MCF 10A (cell line): Measurements from ENCODE around the gene COTL1. TPM values are rescaled to one million over a fixed set of nuclear protein-coding genes. Genes with fewer than 3 reads are reported as not detected.
A peak's percentile ranks its signal among the peaks of the same experiment; 100 is the strongest.

Source experiments
- BruUV-seq: library from RNA; stranded (reverse); fragments of 400-500 nt; replicated peaks from 2 replicates; lab custom pipeline; 2021; lab: Mats Ljungman, UMichigan
- CTCF ChIA-PET: fragments of 300-600 bp; sonication (Branson Sonifier 250); formaldehyde crosslinking; extraction: SDS; loops from one replicate; lab custom pipeline; 2021; ENCODE audit warnings: antibody characterized with exemption, inconsistent platforms; lab: Yijun Ruan, JAX
- POLR2A ChIA-PET: fragments of 300-600, 350-650 bp; sonication (Branson Sonifier 250); formaldehyde crosslinking; extraction: SDS; loops from one replicate; lab custom pipeline; 2020; ENCODE audit warnings: antibody characterized with exemption, inconsistent platforms; lab: Yijun Ruan, JAX
- DNase-seq: peaks from one replicate; pipeline ENCODE4 v3.0.0-alpha.2; 2018; ENCODE audit not compliant: unreplicated experiment
- H3K27ac Mint-ChIP-seq: one replicate; pipeline ENCODE4 v1.8.0; 2022; ENCODE audit warnings: mild to moderate bottlenecking, low read depth, mixed read lengths; ENCODE audit not compliant: unreplicated experiment
- H3K27me3 Mint-ChIP-seq: one replicate; pipeline ENCODE4 v1.8.0; 2022; ENCODE audit warnings: mixed read lengths; ENCODE audit not compliant: insufficient read depth, unreplicated experiment
- H3K36me3 Mint-ChIP-seq: one replicate; pipeline ENCODE4 v1.8.0; 2022; ENCODE audit warnings: mild to moderate bottlenecking, moderate library complexity, mixed read lengths; ENCODE audit not compliant: insufficient read depth, unreplicated experiment
- H3K4me1 Mint-ChIP-seq: one replicate; pipeline ENCODE4 v1.8.0; 2022; ENCODE audit warnings: mixed read lengths; ENCODE audit not compliant: insufficient read depth, unreplicated experiment
- H3K4me3 Mint-ChIP-seq: one replicate; pipeline ENCODE4 v1.8.0; 2022; ENCODE audit warnings: mild to moderate bottlenecking, moderate library complexity, mixed read lengths; ENCODE audit not compliant: unreplicated experiment
- H3K9me3 Mint-ChIP-seq: one replicate; pipeline ENCODE4 v1.8.0; 2022; ENCODE audit warnings: mixed read lengths; ENCODE audit not compliant: unreplicated experiment
- intact Hi-C: fragments of 100-400 bp; cut with micrococcal nuclease; formaldehyde crosslinking; loops from 2 replicates; pipeline ENCODE4 v1.14.1; 2022
- total RNA-seq: library from RNA; stranded (reverse); gene quantifications from 2 replicates; pipeline ENCODE4 v1.2.3, GENCODE V29; 2022
- TF ChIP-seq, protein P1 (sequence below): fragments of 200-600 bp; IDR thresholded peaks from one replicate; pipeline ENCODE4 v1.8.0; 2022; ENCODE audit warnings: antibody characterized with exemption, mild to moderate bottlenecking; ENCODE audit not compliant: unreplicated experiment

The COTL1 gene
- total RNA-seq, 1 experiment from 2014 or later, result 269 TPM

DNA sequence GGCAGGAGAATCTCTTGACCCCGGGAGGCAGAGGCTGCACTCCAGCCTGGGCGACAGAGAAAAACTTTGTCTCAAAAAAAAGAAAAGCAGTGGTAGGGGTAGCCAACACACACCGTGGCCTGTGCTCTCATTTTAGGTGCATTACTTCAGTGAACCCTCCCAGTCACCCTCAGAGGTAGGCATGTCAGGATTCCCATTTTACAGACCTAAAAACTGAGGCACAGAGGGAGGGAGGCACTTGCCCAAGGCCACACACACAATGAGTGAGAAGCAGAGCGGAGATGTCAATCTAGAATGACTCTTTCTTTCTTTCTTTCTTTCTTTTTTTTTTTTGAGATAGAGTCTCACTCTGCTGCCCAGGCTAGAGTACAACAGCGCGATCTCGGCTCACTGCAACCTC lies 5.2 kb downstream of the COTL1 start:
- CTCF ChIA-PET, result interaction anchor here (0.7 to 1.0 kb wide), 3 partner anchors 8 to 1925 kb away, joined by 3 to 4 read pairs (median 3); no protein-coding TSS in a partner anchor
- TF ChIP-seq, protein P1, sequence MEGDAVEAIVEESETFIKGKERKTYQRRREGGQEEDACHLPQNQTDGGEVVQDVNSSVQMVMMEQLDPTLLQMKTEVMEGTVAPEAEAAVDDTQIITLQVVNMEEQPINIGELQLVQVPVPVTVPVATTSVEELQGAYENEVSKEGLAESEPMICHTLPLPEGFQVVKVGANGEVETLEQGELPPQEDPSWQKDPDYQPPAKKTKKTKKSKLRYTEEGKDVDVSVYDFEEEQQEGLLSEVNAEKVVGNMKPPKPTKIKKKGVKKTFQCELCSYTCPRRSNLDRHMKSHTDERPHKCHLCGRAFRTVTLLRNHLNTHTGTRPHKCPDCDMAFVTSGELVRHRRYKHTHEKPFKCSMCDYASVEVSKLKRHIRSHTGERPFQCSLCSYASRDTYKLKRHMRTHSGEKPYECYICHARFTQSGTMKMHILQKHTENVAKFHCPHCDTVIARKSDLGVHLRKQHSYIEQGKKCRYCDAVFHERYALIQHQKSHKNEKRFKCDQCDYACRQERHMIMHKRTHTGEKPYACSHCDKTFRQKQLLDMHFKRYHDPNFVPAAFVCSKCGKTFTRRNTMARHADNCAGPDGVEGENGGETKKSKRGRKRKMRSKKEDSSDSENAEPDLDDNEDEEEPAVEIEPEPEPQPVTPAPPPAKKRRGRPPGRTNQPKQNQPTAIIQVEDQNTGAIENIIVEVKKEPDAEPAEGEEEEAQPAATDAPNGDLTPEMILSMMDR, result no peak
- BruUV-seq, result no TSS peak
- no peak for DNase-seq
- Mint-ChIP-seq H3K27ac (no peak overlapping the region), H3K9me3 (no peaks in the 10 kb centered on the region), H3K27me3 (no peaks in the 10 kb centered on the region), H3K4me1 (peaks cover 14% of the 10 kb centered on the region), H3K36me3 (peaks cover 20% of the 10 kb centered on the region), H3K4me3 (no peak overlapping the region)
- intact Hi-C loops, result no loop called here
- POLR2A ChIA-PET, result interaction anchor here (0.8 kb wide), 1 partner anchor 361 kb away, joined by 4 read pairs; no protein-coding TSS in a partner anchor

DNA sequence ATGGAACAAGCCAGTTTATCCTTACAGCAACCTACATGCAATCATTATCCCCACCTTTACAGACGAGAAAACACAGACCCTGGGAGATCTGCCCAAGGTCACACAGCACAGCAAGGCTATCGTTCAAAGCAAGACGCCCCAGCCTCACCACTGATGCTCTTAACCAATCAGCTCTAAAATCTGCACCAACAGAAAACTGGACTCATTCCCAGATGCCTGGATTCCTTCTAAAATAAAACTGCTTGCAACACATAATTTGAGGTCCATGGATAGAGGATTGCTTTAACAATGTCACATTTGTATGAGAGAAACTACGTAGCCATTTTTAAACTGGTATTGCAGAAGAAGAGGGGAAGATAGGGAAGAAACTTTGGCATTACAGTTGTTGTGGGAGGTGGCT lies 6.8 kb downstream of the COTL1 start:
- peaks cover 8% of the 10 kb centered on the region for H3K4me1 Mint-ChIP-seq
- intact Hi-C loops, result no loop called here
- peaks cover 14% of the 10 kb centered on the region for H3K36me3 Mint-ChIP-seq
- H3K9me3 Mint-ChIP-seq, result no peaks in the 10 kb centered on the region
- H3K27me3 Mint-ChIP-seq, result no peaks in the 10 kb centered on the region
- H3K27ac Mint-ChIP-seq, result peak overlapping the region; percentile 4
- CTCF ChIA-PET, result interaction anchor here (0.5 to 0.9 kb wide), 4 partner anchors 38 to 594 kb away, joined by 3 read pairs; no protein-coding TSS in a partner anchor
- no peak for DNase-seq
- H3K4me3 Mint-ChIP-seq, result no peak overlapping the region
- no TSS peak for BruUV-seq
- TF ChIP-seq, protein P1, result no peak
- POLR2A ChIA-PET, result no interaction called here

DNA sequence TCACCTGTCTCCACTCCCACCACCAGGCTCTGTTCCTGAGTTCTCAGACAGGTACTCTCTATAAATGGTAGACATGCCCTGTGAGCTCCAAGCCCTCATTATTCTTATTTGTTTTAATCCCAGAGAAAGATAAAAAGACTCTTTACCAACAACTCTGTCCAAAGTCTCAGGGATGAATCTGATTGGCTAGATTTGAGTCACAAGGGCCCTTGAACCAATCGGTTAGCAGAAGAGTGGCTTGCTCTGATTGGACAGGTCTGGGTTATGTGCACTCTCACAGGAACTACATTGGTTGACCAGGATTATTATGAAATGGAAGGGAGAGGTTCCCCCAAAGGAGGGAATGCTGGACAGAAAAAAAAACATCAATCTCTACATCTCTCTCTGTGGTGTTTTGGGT lies 7.5 kb downstream of the COTL1 start:
- Mint-ChIP-seq H3K27me3 (no peaks in the 10 kb centered on the region), H3K4me3 (no peak overlapping the region), H3K9me3 (no peaks in the 10 kb centered on the region), H3K4me1 (peaks cover 8% of the 10 kb centered on the region), H3K27ac (no peak overlapping the region), H3K36me3 (peaks cover 11% of the 10 kb centered on the region)
- ChIA-PET CTCF (interaction anchor here (0.5 to 0.7 kb wide), 2 partner anchors 13 to 39 kb away, joined by 3 to 4 read pairs; no protein-coding TSS in a partner anchor), POLR2A (no interaction called here)
- no peak for DNase-seq
- TF ChIP-seq, protein P1, result no peak
- intact Hi-C loops, result no loop called here
- BruUV-seq, result no TSS peak

DNA sequence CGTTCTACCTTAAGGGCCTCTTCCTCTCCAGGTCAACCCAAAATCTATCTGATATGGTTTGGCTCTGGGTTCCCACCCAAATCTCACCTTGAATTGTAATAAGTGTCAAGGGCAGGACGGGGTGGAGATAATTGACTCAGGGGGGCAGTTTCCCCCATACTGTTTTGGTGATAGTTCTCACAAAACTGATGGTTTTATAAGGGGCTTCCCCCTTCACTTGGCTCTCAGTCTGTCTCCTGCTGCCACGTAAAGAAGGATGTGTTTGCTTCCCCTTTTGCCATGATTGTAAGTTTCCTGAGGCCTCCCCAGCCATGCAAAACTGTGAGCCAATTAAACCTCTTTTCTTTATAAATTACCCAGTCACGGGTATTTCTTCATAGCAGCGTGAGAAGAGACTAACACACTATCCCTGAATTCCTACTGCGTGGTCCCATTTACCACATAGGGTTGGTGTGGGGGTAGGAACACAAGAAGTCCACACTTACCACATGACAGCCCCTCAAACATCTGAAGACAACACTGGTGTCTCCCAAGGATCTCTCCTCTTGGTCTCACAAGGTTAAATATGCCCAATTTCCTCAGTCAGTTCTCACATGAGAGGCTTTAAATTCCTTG lies 8.2 kb downstream of the COTL1 start:
- Mint-ChIP-seq H3K27me3 (no peaks in the 10 kb centered on the region), H3K36me3 (peaks cover 11% of the 10 kb centered on the region), H3K4me3 (no peak overlapping the region), H3K4me1 (peaks cover 8% of the 10 kb centered on the region), H3K9me3 (no peaks in the 10 kb centered on the region), H3K27ac (no peak overlapping the region)
- POLR2A ChIA-PET, result no interaction called here
- intact Hi-C loops, result no loop called here
- CTCF ChIA-PET, result no interaction called here
- no TSS peak for BruUV-seq
- no peak for DNase-seq
- TF ChIP-seq, protein P1, result no peak
